GM12878 (cell line): Measurements from ENCODE around the gene FOXB1. TPM values are rescaled to one million over a fixed set of nuclear protein-coding genes. Genes with fewer than 3 reads are reported as not detected.

Experiments used
- ATAC-seq: fragments of 200-7000 bp; cut with Tn5 transposase; 3 replicates; pipeline ENCODE4 v1.9.1; 2020; ENCODE audit warnings: mild to moderate bottlenecking, moderate library complexity
- BruUV-seq: library from RNA; stranded (reverse); fragments of 400-500 nt; replicated peaks from 2 replicates; lab custom pipeline; 2021; lab: Mats Ljungman, UMichigan
- CTCF ChIA-PET: fragments of 300-600 bp; sonication (Branson Sonifier 250); formaldehyde crosslinking; extraction: SDS; loops from one replicate; lab custom pipeline; 2021; ENCODE audit warnings: inconsistent platforms; lab: Yijun Ruan, JAX
- POLR2A ChIA-PET: fragments of 350-600 bp; formaldehyde crosslinking; extraction: SDS; loops from one replicate; lab custom pipeline; 2021; ENCODE audit warnings: inconsistent platforms; lab: Charles Lee
- RAD21 ChIA-PET: fragments of 300-600 bp; sonication (Branson Sonifier 250); formaldehyde crosslinking; loops from one replicate; lab custom pipeline; 2023; ENCODE audit warnings: antibody characterized with exemption; ENCODE audit not compliant: unreplicated experiment; lab: Charles Lee
- SMC1A ChIA-PET: fragments of 300-600 bp; sonication (Branson Sonifier 250); formaldehyde crosslinking; loops from one replicate; lab custom pipeline; 2023; ENCODE audit not compliant: unreplicated experiment, uncharacterized antibody; lab: Charles Lee
- DNase-seq: peaks from one replicate; pipeline ENCODE4 v3.0.0-alpha.2; 2011; ENCODE audit warnings: low read depth, low spot score
- FAIRE-seq: peaks from 3 replicates; lab custom pipeline; 2011; peaks lifted over from hg19 to GRCh38; lab: Jason Lieb, UNC
- H2AFZ ChIP-seq: 2 replicates; pipeline ENCODE4 v1.6.0; 2011; ENCODE audit warnings: low read depth, low read length, control low read depth; ENCODE audit not compliant: control insufficient read depth
- H3K27ac ChIP-seq: 2 replicates; pipeline ENCODE4 v1.5.1; 2011; ENCODE audit warnings: control low read depth; ENCODE audit not compliant: control insufficient read depth, insufficient read depth
- H3K27me3 ChIP-seq, 2 experiments: replicated peaks in 1 of 2; 2 replicates each; pipeline versions ENCODE4 v1.6.0 to v1.6.1; 2011; ENCODE audit warnings: low read length in 1 of 2; ENCODE audit not compliant: control insufficient read depth in 2 of 2, insufficient read depth in 2 of 2
- H3K36me3 ChIP-seq, 2 experiments: 2 replicates each; pipeline ENCODE4 v1.5.1; 2011; ENCODE audit warnings: low read length in 1 of 2; ENCODE audit not compliant: control insufficient read depth in 2 of 2, insufficient read depth in 2 of 2
- H3K4me1 ChIP-seq: 2 replicates; pipeline ENCODE4 v1.6.1; 2011; ENCODE audit warnings: mild to moderate bottlenecking, low read length, moderate library complexity, mixed read lengths; ENCODE audit not compliant: control insufficient read depth, insufficient read depth
- H3K4me2 ChIP-seq: 2 replicates; pipeline ENCODE4 v1.6.0; 2011; ENCODE audit warnings: control low read depth; ENCODE audit not compliant: control insufficient read depth, insufficient read depth
- H3K4me3 ChIP-seq: fragments of 200-600 bp; sonication (generic); 2 replicates; pipeline ENCODE4 v1.5.1; 2016
- H3K79me2 ChIP-seq: 2 replicates; pipeline ENCODE4 v1.6.0; 2011; ENCODE audit warnings: low read length; ENCODE audit not compliant: control insufficient read depth, insufficient read depth
- H3K9ac ChIP-seq: 2 replicates; pipeline ENCODE4 v1.8.0; 2011; ENCODE audit warnings: low read length, control low read depth, mixed read lengths; ENCODE audit not compliant: control insufficient read depth, insufficient read depth
- H3K9me3 ChIP-seq: replicated peaks from 3 replicates; pipeline ENCODE4 v1.5.1; 2011; ENCODE audit warnings: mild to moderate bottlenecking, low read length; ENCODE audit not compliant: control insufficient read depth, insufficient read depth
- H4K20me1 ChIP-seq: 2 replicates; pipeline ENCODE4 v1.6.0; 2011; ENCODE audit not compliant: control insufficient read depth, insufficient read depth
- ASH2L ChIP-seq: fragments of 300-600, 200-600 bp; sonication (generic); IDR thresholded peaks from 2 replicates; pipeline ENCODE4 v1.6.1; 2017; ENCODE audit warnings: low read depth, mild to moderate bottlenecking, borderline replicate concordance
- EGR1 ChIP-seq, 2 experiments: IDR thresholded peaks; 1 replicate in 1 of 2; 2 replicates in 1 of 2; pipeline ENCODE4 v1.6.1; 2011 to 2012; ENCODE audit warnings: low read depth in 2 of 2, low read length in 2 of 2, borderline replicate concordance in 1 of 2, mild to moderate bottlenecking in 1 of 2, moderate library complexity in 1 of 2
- ELK1 ChIP-seq: IDR thresholded peaks from 2 replicates; pipeline ENCODE4 v1.6.1; 2012; ENCODE audit warnings: low read depth, low read length, improper control_type of control experiment
- EP300 ChIP-seq, 2 experiments: fragments of 150-350 bp in 1 of 2; IDR thresholded peaks; 2 replicates each; pipeline ENCODE4 v1.6.1; 2011 to 2012; ENCODE audit warnings: low read depth in 2 of 2, low read length in 2 of 2, borderline replicate concordance in 1 of 2, improper control_type of control experiment in 1 of 2, inconsistent platforms in 1 of 2; ENCODE audit not compliant: control insufficient read depth in 1 of 2
- FOXK2 ChIP-seq: fragments of 450-650 bp; IDR thresholded peaks from 2 replicates; pipeline ENCODE4 v1.6.1; 2017; ENCODE audit warnings: mild to moderate bottlenecking, moderate library complexity
- IKZF2 ChIP-seq, 2 experiments: fragments of 450-650 bp; IDR thresholded peaks; 2 replicates each; pipeline ENCODE4 v1.6.1; 2017; ENCODE audit warnings: mild to moderate bottlenecking in 2 of 2, moderate library complexity in 2 of 2
- IRF4 ChIP-seq: IDR thresholded peaks from 2 replicates; pipeline ENCODE4 v1.6.1; 2011; ENCODE audit warnings: low read depth, low read length
- MEF2B ChIP-seq: fragments of 450-650 bp; IDR thresholded peaks from 2 replicates; pipeline ENCODE4 v1.6.1; 2018; ENCODE audit warnings: mild to moderate bottlenecking, moderate library complexity; ENCODE audit not compliant: partially characterized antibody, poor library complexity, severe bottlenecking
- PBX3 ChIP-seq: IDR thresholded peaks from 2 replicates; pipeline ENCODE4 v1.6.1; 2011; ENCODE audit warnings: mild to moderate bottlenecking, low read depth, low read length, moderate library complexity; ENCODE audit not compliant: insufficient replicate concordance
- RBBP5 ChIP-seq: fragments of 200-600 bp; sonication (generic); conservative IDR thresholded peaks from 2 replicates; pipeline ENCODE4 v1.6.1; 2016
- SMAD5 ChIP-seq: IDR thresholded peaks from 2 replicates; pipeline ENCODE4 v1.6.1; 2016; ENCODE audit warnings: antibody characterized with exemption, low read depth
- SREBF2 ChIP-seq: IDR thresholded peaks from 2 replicates; pipeline ENCODE4 v1.6.1; 2012; ENCODE audit warnings: mild to moderate bottlenecking, low read length
- ZNF207 ChIP-seq: fragments of 450-650 bp; IDR thresholded peaks from 2 replicates; pipeline ENCODE4 v1.6.1; 2014; ENCODE audit warnings: antibody characterized with exemption, mild to moderate bottlenecking, borderline replicate concordance
- ZNF24 ChIP-seq: fragments of 450-650 bp; IDR thresholded peaks from 2 replicates; pipeline ENCODE4 v1.6.1; 2017; ENCODE audit warnings: antibody characterized with exemption, mild to moderate bottlenecking
- WGBS: methylation state at CpG from one replicate; pipeline ENCODE4 v1.1.6; 2016; ENCODE audit warnings: low lambda C conversion rate; ENCODE audit not compliant: insufficient replicate concordance, insufficient coverage; ENCODE audit errors: missing lambda C conversion rate; 5-methylcytosine and 5-hydroxymethylcytosine counted together
- in situ Hi-C: fragments of 300-500 bp; cut with MboI; formaldehyde crosslinking; loops from 9 replicates; pipeline ENCODE4 v1.14.3; 2018; ENCODE audit warnings: mixed read lengths
- intact Hi-C: fragments of 100-400 bp; cut with micrococcal nuclease; formaldehyde crosslinking; loops from one replicate; pipeline ENCODE4 v1.14.2; 2022; ENCODE audit not compliant: unreplicated experiment
- polyA plus RNA-seq, 11 experiments: library from polyadenylated mRNA; depleted of rRNA in 4 of 11; unstranded in 6 of 11; stranded (reverse) in 5 of 11; fragments of >200 nt; fragmentation: Nextera tagmentation in 4 of 11; fragmentation: Illumina TruSeq in 1 of 11; extraction: Ambion mirVana in 4 of 11; extraction: Trizol in 1 of 11; gene quantifications; 1 replicate in 1 of 11; 2 replicates in 10 of 11; pipeline versions ENCODE4 v1.2.1 to v1.2.3, GENCODE V29; 2011 to 2016; ENCODE audit warnings: inconsistent platforms in 2 of 11, missing spikeins in 2 of 11, low read depth in 1 of 11
- total RNA-seq, 4 experiments: library from RNA; depleted of rRNA in 3 of 4; stranded (reverse); fragments of >200 nt in 3 of 4; fragmentation: Illumina TruSeq in 1 of 4; extraction: Trizol in 1 of 4; gene quantifications; 2 replicates each; pipeline versions ENCODE4 v1.2.1 to v1.2.3, GENCODE V29; 2013 to 2021

FOXB1 gene
- total and polyA plus RNA-seq, 10 of the 15 experiments (the other 5 are each of a cell fraction or from before 2014, with no cell fraction given): not detected

DNA sequence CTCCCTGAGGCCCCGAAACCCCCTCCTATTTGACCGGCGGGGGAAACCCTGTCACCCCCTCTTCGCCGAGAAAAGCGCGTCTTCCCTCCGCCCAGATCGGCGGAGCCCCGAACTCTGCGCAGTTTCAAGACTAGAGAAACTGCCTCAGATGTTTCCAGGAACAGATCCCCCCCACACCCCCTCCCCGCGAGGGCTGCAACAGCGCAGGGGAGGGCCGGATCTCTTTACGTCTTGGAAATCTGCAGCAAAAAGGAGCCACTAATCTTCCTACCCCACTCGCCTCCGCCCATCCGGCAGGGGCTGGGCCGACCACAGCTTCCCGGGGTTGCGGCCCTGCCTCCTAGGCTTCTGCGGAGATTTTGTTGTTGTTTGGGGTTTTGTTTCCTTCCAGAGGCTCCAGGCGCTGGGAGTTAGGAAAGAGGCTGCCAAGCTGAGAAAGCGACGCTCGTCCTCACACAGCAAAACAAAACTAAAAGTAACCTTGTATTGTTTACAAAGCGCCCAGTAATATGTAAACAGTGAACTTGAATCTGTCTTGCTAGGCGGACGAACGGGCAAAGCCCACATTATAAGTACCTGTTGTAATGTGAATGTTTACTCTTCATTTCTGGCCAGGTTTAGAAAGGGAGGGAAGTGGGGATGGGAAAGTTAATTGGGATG is 2.2 kb downstream of the FOXB1 start:
- peak; percentile 85; the same call in 1 of the 2 replicates for TF ChIP-seq ASH2L
- 0 out of 4 replicates have a peak, but pooled peaks of 1 of the 2 experiments have one; percentile 33 for TF ChIP-seq IKZF2 (IDR thresholded peaks at IDR 0.05)
- TF ChIP-seq RBBP5: 0 out of 2 replicates have a peak, but pooled peaks have one; percentile 46
- no peak for TF ChIP-seq MEF2B
- TF ChIP-seq FOXK2: peak; percentile 41; the same call in 1 of the 2 replicates
- TF ChIP-seq, all 136 proteins: peak for 4
- SMC1A ChIA-PET: interaction anchor here (0.7 kb wide), 1 partner anchor 10 kb away, joined by 3 read pairs; no protein-coding TSS in a partner anchor
- H3K4me2 ChIP-seq: peak overlapping the region; percentile 78
- no peaks in the 10 kb centered on the region; the same call in 1 of the 2 replicates for H3K4me1 ChIP-seq
- H3K9me3 ChIP-seq: peaks cover 8% of the 10 kb centered on the region; the same call in 2 of the 3 replicates
- H2AFZ ChIP-seq: peak overlapping the region; percentile 58
- no TSS peak for BruUV-seq
- intact Hi-C loops: no loop called here
- peak overlapping the region; percentile 59 for H3K9ac ChIP-seq
- POLR2A ChIA-PET: interaction anchor here (0.7 kb wide), 1 partner anchor 465 kb away, joined by 4 read pairs; no protein-coding TSS in a partner anchor
- DNase-seq (no peak), ATAC-seq (peak; percentile 88), FAIRE-seq (no peak)
- CTCF ChIA-PET: no interaction called here
- H3K79me2 ChIP-seq: no peaks in the 10 kb centered on the region
- H3K36me3 ChIP-seq: no peaks in the 10 kb centered on the region
- RAD21 ChIA-PET: no interaction called here
- no peaks in the 10 kb centered on the region for H4K20me1 ChIP-seq
- peak overlapping the region; percentile 82 for H3K4me3 ChIP-seq
- no peak overlapping the region for H3K27ac ChIP-seq
- WGBS: 1% methylated on average over 32 of the region's 32 CpGs
- in situ Hi-C loops: no loop called here
- peaks cover 18 to 32% of the 10 kb centered on the region in 2 experiments for H3K27me3 ChIP-seq

DNA sequence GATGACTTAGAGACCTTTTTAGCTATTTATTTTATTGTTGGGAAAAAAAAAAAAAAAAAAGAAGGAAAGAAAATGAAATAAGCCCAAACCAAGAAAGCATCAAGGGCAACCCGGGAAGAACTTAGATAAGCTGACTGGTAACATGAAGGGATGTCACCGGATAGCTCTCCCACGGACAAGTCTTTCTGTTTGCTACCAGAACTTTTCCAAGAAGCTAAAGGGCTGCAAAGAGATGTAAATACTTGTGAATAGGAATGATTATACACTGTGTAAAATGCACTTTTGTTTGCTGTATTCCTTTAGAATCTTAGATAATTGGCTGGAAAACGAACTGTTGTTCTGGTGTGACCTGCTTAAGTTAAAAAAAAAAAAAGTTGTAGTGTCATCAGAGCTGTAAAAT is 2.8 kb downstream of the FOXB1 start:
- intact Hi-C loops: no loop called here
- H3K9me3 ChIP-seq: peaks cover 8% of the 10 kb centered on the region; the same call in 2 of the 3 replicates
- H3K36me3 ChIP-seq: no peaks in the 10 kb centered on the region
- H3K4me2 ChIP-seq: peak overlapping the region; percentile 78
- peak overlapping the region; percentile 58 for H2AFZ ChIP-seq
- H4K20me1 ChIP-seq: no peaks in the 10 kb centered on the region
- no TSS peak for BruUV-seq
- ChIA-PET POLR2A (interaction anchor here (0.7 kb wide), 1 partner anchor 464 kb away, joined by 4 read pairs; no protein-coding TSS in a partner anchor), SMC1A (interaction anchor here (0.6 to 0.7 kb wide), 2 partner anchors 10 to 82 kb away, joined by 3 read pairs; no protein-coding TSS in a partner anchor), CTCF (no interaction called here), RAD21 (no interaction called here)
- peak overlapping the region; percentile 59; the same call in 1 of the 2 replicates for H3K9ac ChIP-seq
- 65% methylated on average over 4 of the region's 4 CpGs for WGBS
- H3K4me3 ChIP-seq: peak overlapping the region; percentile 82; the same call in 1 of the 2 replicates
- no peak for ATAC-seq
- H3K27me3 ChIP-seq: peaks cover 18 to 32% of the 10 kb centered on the region in 2 experiments
- no peak overlapping the region for H3K27ac ChIP-seq
- H3K4me1 ChIP-seq: no peaks in the 10 kb centered on the region; the same call in 1 of the 2 replicates
- no peak for DNase-seq
- in situ Hi-C loops: no loop called here
- no peaks in the 10 kb centered on the region for H3K79me2 ChIP-seq
- no peak for FAIRE-seq
- no peak for TF ChIP-seq PBX3
- TF ChIP-seq ZNF24: no peak
- TF ChIP-seq SREBF2: no peak
- TF ChIP-seq EP300 (IDR thresholded peaks at IDR 0.05; ENCODE audit: borderline replicate concordance in 1 of 2, control insufficient read depth in 1 of 2, low read depth in 2 of 2, low read length in 2 of 2): no peak
- no peak for TF ChIP-seq IRF4
- TF ChIP-seq ZNF207: no peak
- no peak for TF ChIP-seq EGR1 (IDR thresholded peaks at IDR 0.05; ENCODE audit: borderline replicate concordance in 1 of 2, low read depth in 2 of 2, low read length in 2 of 2)
- no peak for TF ChIP-seq ELK1
- TF ChIP-seq SMAD5: no peak
